Parathyroid adenoma (tissue), 2 donors: ENCODE results near the gene DMWD.

ENCODE experiments used
- H2AFZ ChIP-seq: fragments of 300-600 bp; sonication (generic); one replicate; pipeline ENCODE4 v1.7.0; 2017; ENCODE audit warnings: antibody characterized with exemption, mild to moderate bottlenecking
- H3K27ac ChIP-seq: fragments of 300-600 bp; sonication (generic); one replicate; pipeline ENCODE4 v1.7.0; 2017
- H3K27me3 ChIP-seq: fragments of 300-600 bp; sonication (generic); one replicate; pipeline ENCODE4 v1.7.0; 2017; ENCODE audit warnings: low read length; ENCODE audit not compliant: control insufficient read depth, insufficient read depth
- H3K36me3 ChIP-seq: fragments of 300-600 bp; sonication (generic); one replicate; pipeline ENCODE4 v1.7.0; 2017; ENCODE audit warnings: low read length; ENCODE audit not compliant: control insufficient read depth, insufficient read depth
- H3K4me1 ChIP-seq: fragments of 300-600 bp; sonication (generic); one replicate; pipeline ENCODE4 v1.7.0; 2017; ENCODE audit warnings: control low read depth
- H3K4me2 ChIP-seq: fragments of 300-600 bp; sonication (generic); one replicate; pipeline ENCODE4 v1.7.0; 2017; ENCODE audit warnings: low read length
- H3K4me3 ChIP-seq: fragments of 300-600 bp; sonication (generic); one replicate; pipeline ENCODE4 v1.7.0; 2017; ENCODE audit warnings: low read depth, low read length
- H3K79me2 ChIP-seq: fragments of 300-600 bp; sonication (generic); one replicate; pipeline ENCODE4 v1.7.0; 2017; ENCODE audit warnings: control low read depth
- H3K9ac ChIP-seq: fragments of 300-600 bp; sonication (generic); one replicate; pipeline ENCODE4 v1.7.0; 2017; ENCODE audit warnings: mild to moderate bottlenecking
- H3K9me3 ChIP-seq: fragments of 300-600 bp; sonication (generic); one replicate; pipeline ENCODE4 v1.7.0; 2017; ENCODE audit warnings: low read length; ENCODE audit not compliant: control insufficient read depth
- CTCF ChIP-seq: fragments of 300-600 bp; sonication (generic); IDR thresholded peaks from one replicate; pipeline ENCODE4 v1.7.0; 2017; ENCODE audit warnings: antibody characterized with exemption, mild to moderate bottlenecking
- donor health status: primary hyperparathyroidism.

Gene DMWD

GRCh38 chr19:45733160-45733810 is 59.4 kb downstream of the DMWD start, which contains the start of gene MEIOSIN:
MEIOSIN (plus strand) TSS chr19:45733439; CDS start chr19:45735377, 1,938 bp downstream.
- no peak within 1 kb of the TSS for H3K4me3 ChIP-seq
- H3K4me1 ChIP-seq = peaks cover 6% of the 10 kb centered on the region
- no peak within 1 kb of the TSS for H3K4me2 ChIP-seq
- H3K79me2 ChIP-seq = peaks cover 22% of the 10 kb centered on the region
- no peak within 1 kb of the TSS for H3K27ac ChIP-seq
- TF ChIP-seq CTCF = no peak
- H3K27me3 ChIP-seq = no peaks in the 10 kb centered on the region
- H3K9ac ChIP-seq = no peak within 1 kb of the TSS
- H3K36me3 ChIP-seq = no peaks in the 10 kb centered on the region
- no peak within 1 kb of the TSS for H2AFZ ChIP-seq
- no peaks in the 10 kb centered on the region for H3K9me3 ChIP-seq
